Amniotic epithelial cell (primary cell): ENCODE measurements around the gene ITPK1.

Experiments
- DNase-seq: peaks from one replicate; pipeline ENCODE4 v3.0.0-alpha.2; 2010; ENCODE audit warnings: low read depth

The ITPK1 gene

GRCh38 chr14:92936085-92936484 lies 179.6 kb downstream of the ITPK1 start:
- DNase-seq, result no peak

GRCh38 chr14:92935446-92935845 lies 180.3 kb downstream of the ITPK1 start:
- DNase-seq, result no peak

- DNase-seq, result no peak
Measured at GRCh38 chr14:92934196-92935085, 181.3 kb downstream of the ITPK1 start.

GRCh38 chr14:92933481-92933880 lies 182.2 kb downstream of the ITPK1 start:
- no peak for DNase-seq

GRCh38 chr14:92932448-92933395 lies 183.0 kb downstream of the ITPK1 start:
- DNase-seq, result no peak

GRCh38 chr14:92931681-92932447 lies 183.9 kb downstream of the ITPK1 start:
- DNase-seq, result no peak

GRCh38 chr14:92930737-92931602 lies 184.8 kb downstream of the ITPK1 start:
- no peak for DNase-seq

GRCh38 chr14:92929689-92930608 lies 185.8 kb downstream of the ITPK1 start:
- DNase-seq, result no peak

GRCh38 chr14:92928961-92929688 lies 186.6 kb downstream of the ITPK1 start:
- no peak for DNase-seq

- DNase-seq, result no peak
Measured at GRCh38 chr14:92928258-92928629, 187.5 kb downstream of the ITPK1 start.

GRCh38 chr14:92927349-92928257 lies 188.1 kb downstream of the ITPK1 start:
- DNase-seq, result no peak

GRCh38 chr14:92926931-92927330 lies 188.8 kb downstream of the ITPK1 start:
- no peak for DNase-seq

- DNase-seq, result no peak
Measured at GRCh38 chr14:92926180-92926845, 189.4 kb downstream of the ITPK1 start.

- no peak for DNase-seq
Measured at GRCh38 chr14:92925446-92925845, 190.3 kb downstream of the ITPK1 start.

GRCh38 chr14:92924247-92924646 lies 191.5 kb downstream of the ITPK1 start:
- DNase-seq, result no peak

- no peak for DNase-seq
Measured at GRCh38 chr14:92923744-92924103, 192.0 kb downstream of the ITPK1 start.

GRCh38 chr14:92922883-92923743 lies 192.6 kb downstream of the ITPK1 start, which contains the start of gene CHGA:
Gene CHGA (plus strand): TSS chr14:92923150. CDS start chr14:92923360, 210 bp downstream.
- DNase-seq, result peak; percentile 32
